SK-N-SH treated with all-trans-retinoic acid at 6 μM for 48 hours (cell line): ENCODE results near the gene ST8SIA2.

Experiments
- ARNTL ChIP-seq: fragments of 450-650 bp; formaldehyde crosslinking; IDR thresholded peaks from 2 replicates; pipeline ENCODE4 v1.5.0; 2020; ENCODE audit warnings: low read depth, mild to moderate bottlenecking, moderate library complexity, borderline replicate concordance
- BACH2 ChIP-seq: fragments of 250-450 bp; sonication (Bioruptor Pico); IDR thresholded peaks from 2 replicates; pipeline ENCODE4 v1.9.0; 2021; ENCODE audit warnings: mild to moderate bottlenecking, borderline replicate concordance
- CREB5 ChIP-seq: fragments of 250-450 bp; sonication (Bioruptor Pico); IDR thresholded peaks from 2 replicates; pipeline ENCODE4 v1.5.1; 2020; ENCODE audit warnings: low read depth, mild to moderate bottlenecking, moderate library complexity
- PATZ1 ChIP-seq: fragments of 250-450 bp; sonication (Bioruptor Pico); IDR thresholded peaks from 2 replicates; pipeline ENCODE4 v1.8.0; 2020; ENCODE audit warnings: mild to moderate bottlenecking, moderate library complexity, borderline replicate concordance
- PPARA ChIP-seq: fragments of 250-450 bp; sonication (Bioruptor Pico); IDR thresholded peaks from 2 replicates; pipeline ENCODE4 v1.5.0; 2020; ENCODE audit warnings: mild to moderate bottlenecking, borderline replicate concordance
- RARB ChIP-seq: fragments of 250-450 bp; sonication (Bioruptor Pico); IDR thresholded peaks from 2 replicates; pipeline ENCODE4 v1.8.0; 2021; ENCODE audit warnings: mild to moderate bottlenecking, moderate library complexity
- SNAI2 ChIP-seq: fragments of 250-450 bp; sonication (Bioruptor Pico); IDR thresholded peaks from 2 replicates; pipeline ENCODE4 v1.5.0; 2020; ENCODE audit warnings: mild to moderate bottlenecking, moderate library complexity
- TOX ChIP-seq: fragments of 250-450 bp; sonication (Bioruptor Pico); IDR thresholded peaks from 2 replicates; pipeline ENCODE4 v1.8.0; 2021; ENCODE audit warnings: mild to moderate bottlenecking, moderate library complexity, borderline replicate concordance
- ZFP3 ChIP-seq: fragments of 250-450 bp; sonication (Bioruptor Pico); IDR thresholded peaks from 2 replicates; pipeline ENCODE4 v1.5.0; 2020; ENCODE audit warnings: mild to moderate bottlenecking, moderate library complexity
- ZFP30 ChIP-seq: fragments of 450-650 bp; formaldehyde crosslinking; IDR thresholded peaks from 2 replicates; pipeline ENCODE4 v1.5.0; 2022; ENCODE audit warnings: mild to moderate bottlenecking, moderate library complexity
- ZNF8 ChIP-seq: fragments of 450-650 bp; formaldehyde crosslinking; IDR thresholded peaks from 2 replicates; pipeline ENCODE4 v1.5.0; 2020; ENCODE audit warnings: mild to moderate bottlenecking, moderate library complexity
- TF ChIP-seq, protein P1 (sequence below): fragments of 250-450 bp; sonication (Bioruptor Pico); IDR thresholded peaks from 2 replicates; pipeline ENCODE4 v1.5.1; 2021; ENCODE audit warnings: mild to moderate bottlenecking, moderate library complexity
- TF ChIP-seq, protein P2 (sequence below): fragments of 250-450 bp; sonication (Bioruptor Pico); IDR thresholded peaks from 2 replicates; pipeline ENCODE4 v1.8.0; 2021; ENCODE audit warnings: low read depth, mild to moderate bottlenecking, moderate library complexity, borderline replicate concordance

DNA sequence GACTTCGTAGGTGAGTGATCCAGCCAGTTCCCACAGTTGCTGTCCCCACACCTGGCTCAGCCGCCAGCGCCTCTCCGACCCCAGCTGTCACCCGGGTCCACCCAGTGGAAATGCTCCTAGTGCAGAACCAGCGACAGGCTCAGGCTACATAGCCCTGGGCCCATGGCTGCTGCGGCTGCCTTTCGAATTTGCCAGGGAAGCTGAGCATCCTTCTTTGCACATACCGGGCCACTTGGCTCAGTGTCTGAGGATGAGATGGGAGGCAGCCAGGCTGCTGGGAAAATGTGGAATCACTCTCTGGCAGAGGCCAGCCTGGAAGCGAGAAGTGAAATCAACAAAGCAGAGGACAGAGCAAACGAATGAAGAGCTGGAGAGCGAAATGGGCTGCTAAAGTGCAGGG lies 80.1 kb downstream of the ST8SIA2 start:
- TF ChIP-seq TOX (CRISPR knock-in tag) = no peak
- TF ChIP-seq CREB5 = no peak
- no peak for TF ChIP-seq ARNTL (CRISPR knock-in tag)
- no peak for TF ChIP-seq BACH2 (CRISPR knock-in tag)
- TF ChIP-seq PATZ1 = no peak
- TF ChIP-seq ZFP30 (CRISPR knock-in tag) = no peak
- no peak for TF ChIP-seq SNAI2 (CRISPR knock-in tag)
- TF ChIP-seq ZNF8 = no peak
- TF ChIP-seq ZFP3 (CRISPR knock-in tag) = no peak
- TF ChIP-seq PPARA = no peak
- TF ChIP-seq RARB = no peak
- TF ChIP-seq, protein P1, sequence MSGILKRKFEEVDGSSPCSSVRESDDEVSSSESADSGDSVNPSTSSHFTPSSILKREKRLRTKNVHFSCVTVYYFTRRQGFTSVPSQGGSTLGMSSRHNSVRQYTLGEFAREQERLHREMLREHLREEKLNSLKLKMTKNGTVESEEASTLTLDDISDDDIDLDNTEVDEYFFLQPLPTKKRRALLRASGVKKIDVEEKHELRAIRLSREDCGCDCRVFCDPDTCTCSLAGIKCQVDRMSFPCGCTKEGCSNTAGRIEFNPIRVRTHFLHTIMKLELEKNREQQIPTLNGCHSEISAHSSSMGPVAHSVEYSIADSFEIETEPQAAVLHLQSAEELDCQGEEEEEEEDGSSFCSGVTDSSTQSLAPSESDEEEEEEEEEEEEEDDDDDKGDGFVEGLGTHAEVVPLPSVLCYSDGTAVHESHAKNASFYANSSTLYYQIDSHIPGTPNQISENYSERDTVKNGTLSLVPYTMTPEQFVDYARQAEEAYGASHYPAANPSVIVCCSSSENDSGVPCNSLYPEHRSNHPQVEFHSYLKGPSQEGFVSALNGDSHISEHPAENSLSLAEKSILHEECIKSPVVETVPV (CRISPR knock-in tag) = no peak
- TF ChIP-seq, protein P2, sequence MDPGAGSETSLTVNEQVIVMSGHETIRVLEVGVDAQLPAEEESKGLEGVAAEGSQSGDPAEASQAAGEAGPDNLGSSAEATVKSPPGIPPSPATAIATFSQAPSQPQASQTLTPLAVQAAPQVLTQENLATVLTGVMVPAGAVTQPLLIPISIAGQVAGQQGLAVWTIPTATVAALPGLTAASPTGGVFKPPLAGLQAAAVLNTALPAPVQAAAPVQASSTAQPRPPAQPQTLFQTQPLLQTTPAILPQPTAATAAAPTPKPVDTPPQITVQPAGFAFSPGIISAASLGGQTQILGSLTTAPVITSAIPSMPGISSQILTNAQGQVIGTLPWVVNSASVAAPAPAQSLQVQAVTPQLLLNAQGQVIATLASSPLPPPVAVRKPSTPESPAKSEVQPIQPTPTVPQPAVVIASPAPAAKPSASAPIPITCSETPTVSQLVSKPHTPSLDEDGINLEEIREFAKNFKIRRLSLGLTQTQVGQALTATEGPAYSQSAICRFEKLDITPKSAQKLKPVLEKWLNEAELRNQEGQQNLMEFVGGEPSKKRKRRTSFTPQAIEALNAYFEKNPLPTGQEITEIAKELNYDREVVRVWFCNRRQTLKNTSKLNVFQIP (CRISPR knock-in tag) = no peak
